ENCODE measurements around the gene COL19A1.

DNA sequence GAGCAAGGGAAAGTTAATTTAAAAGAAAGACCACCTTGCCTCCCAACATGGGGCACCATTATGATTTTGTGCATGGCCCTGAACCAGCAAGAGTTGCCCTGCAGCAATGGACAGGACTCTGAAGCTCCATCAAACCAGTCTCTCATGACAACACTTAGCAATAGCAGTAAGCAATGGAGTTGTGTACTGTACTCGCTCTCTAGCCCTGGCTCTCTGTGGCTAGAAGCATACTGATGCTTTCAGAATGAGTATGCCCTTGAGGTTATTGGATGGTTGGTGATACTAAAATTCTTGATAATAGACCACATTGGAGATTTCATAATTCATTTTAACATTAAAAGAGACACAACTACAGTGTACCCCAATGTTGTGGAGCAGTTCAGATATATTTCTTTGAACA is 46.3 kb upstream of the COL19A1 start:
- TF ChIP-seq EP300 (IDR thresholded peaks at IDR 0.05; ENCODE audit: borderline replicate concordance) = no peak
- TF ChIP-seq, protein P1, sequence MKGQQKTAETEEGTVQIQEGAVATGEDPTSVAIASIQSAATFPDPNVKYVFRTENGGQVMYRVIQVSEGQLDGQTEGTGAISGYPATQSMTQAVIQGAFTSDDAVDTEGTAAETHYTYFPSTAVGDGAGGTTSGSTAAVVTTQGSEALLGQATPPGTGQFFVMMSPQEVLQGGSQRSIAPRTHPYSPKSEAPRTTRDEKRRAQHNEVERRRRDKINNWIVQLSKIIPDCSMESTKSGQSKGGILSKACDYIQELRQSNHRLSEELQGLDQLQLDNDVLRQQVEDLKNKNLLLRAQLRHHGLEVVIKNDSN (IDR thresholded peaks at IDR 0.05) = no peak
- no peak for TF ChIP-seq YY1 (IDR thresholded peaks at IDR 0.05; ENCODE audit: low read depth)
- no peak for TF ChIP-seq TEAD4 (IDR thresholded peaks at IDR 0.05)
- TF ChIP-seq RAD21 (IDR thresholded peaks at IDR 0.05; ENCODE audit: low read depth) = no peak
- no peak for TF ChIP-seq TAF1 (IDR thresholded peaks at IDR 0.05; ENCODE audit: low read depth)
- no peak for TF ChIP-seq CEBPB (IDR thresholded peaks at IDR 0.05)

Measured in Ishikawa (cell line).